C4-2B (cell line): ENCODE data around the gene TOR1B.

Source experiments
- ZFX ChIP-seq: fragments of 450-650 bp; IDR thresholded peaks from 2 replicates; pipeline ENCODE4 v1.6.1; 2017
- TF ChIP-seq, protein P1 (sequence below): fragments of 450-650 bp; conservative IDR thresholded peaks from 2 replicates; pipeline ENCODE4 v1.5.1; 2017; ENCODE audit warnings: mild to moderate bottlenecking

DNA sequence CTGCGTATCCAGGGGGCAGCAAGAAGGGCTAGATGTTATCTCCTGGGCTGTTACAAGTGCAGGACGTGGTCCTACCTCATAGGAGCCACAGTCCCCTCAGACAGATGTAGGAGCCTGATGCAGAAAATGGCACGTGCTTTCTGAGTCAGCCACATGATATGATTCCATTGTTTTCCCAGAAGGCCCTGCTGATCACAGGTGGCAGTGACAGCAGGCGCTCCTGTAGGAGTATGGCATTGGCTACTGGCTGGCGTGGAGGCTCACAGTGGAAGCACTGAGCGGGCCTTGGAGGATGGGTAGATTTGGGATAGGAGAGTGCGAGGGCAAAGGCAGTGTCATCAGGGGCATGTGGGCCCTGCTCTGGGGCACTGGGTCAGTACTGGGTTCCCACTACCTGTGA is 54.2 kb downstream of the TOR1B start:
- TF ChIP-seq, protein P1, sequence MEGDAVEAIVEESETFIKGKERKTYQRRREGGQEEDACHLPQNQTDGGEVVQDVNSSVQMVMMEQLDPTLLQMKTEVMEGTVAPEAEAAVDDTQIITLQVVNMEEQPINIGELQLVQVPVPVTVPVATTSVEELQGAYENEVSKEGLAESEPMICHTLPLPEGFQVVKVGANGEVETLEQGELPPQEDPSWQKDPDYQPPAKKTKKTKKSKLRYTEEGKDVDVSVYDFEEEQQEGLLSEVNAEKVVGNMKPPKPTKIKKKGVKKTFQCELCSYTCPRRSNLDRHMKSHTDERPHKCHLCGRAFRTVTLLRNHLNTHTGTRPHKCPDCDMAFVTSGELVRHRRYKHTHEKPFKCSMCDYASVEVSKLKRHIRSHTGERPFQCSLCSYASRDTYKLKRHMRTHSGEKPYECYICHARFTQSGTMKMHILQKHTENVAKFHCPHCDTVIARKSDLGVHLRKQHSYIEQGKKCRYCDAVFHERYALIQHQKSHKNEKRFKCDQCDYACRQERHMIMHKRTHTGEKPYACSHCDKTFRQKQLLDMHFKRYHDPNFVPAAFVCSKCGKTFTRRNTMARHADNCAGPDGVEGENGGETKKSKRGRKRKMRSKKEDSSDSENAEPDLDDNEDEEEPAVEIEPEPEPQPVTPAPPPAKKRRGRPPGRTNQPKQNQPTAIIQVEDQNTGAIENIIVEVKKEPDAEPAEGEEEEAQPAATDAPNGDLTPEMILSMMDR = no peak
- TF ChIP-seq ZFX = no peak
